Gastrocnemius medialis (tissue), 4 donors: ENCODE data around the gene PLPP7.

Experiments used
- CTCF ChIP-seq, 5 experiments: fragments of 450-650 bp in 3 of 5; fragments of 200-600 bp in 2 of 5; sonication (generic) in 2 of 5; IDR thresholded peaks in 4 of 5; conservative IDR thresholded peaks in 1 of 5; 1 replicate in 4 of 5; 2 replicates in 1 of 5; pipeline ENCODE4 v1.5.1; 2016 to 2019; ENCODE audit warnings: antibody characterized with exemption in 5 of 5, mild to moderate bottlenecking in 3 of 5, moderate library complexity in 3 of 5
- POLR2A ChIP-seq, 2 donors: fragments of 450-650 bp; IDR thresholded peaks; one replicate each; pipeline ENCODE4 v1.6.1; 2017; ENCODE audit warnings: antibody characterized with exemption in 2 of 2, mild to moderate bottlenecking in 2 of 2, moderate library complexity in 2 of 2

- TF ChIP-seq CTCF (IDR thresholded peaks at IDR 0.05 in 4 of 5, conservative IDR thresholded peaks at IDR 0.05 in 1 of 5) (no peak), POLR2A (IDR thresholded peaks at IDR 0.05) (no peak)
Measured at GRCh38 chr9:131254626-131255025, 34.9 kb upstream of the PLPP7 start.
